Transverse colon (tissue), 4 donors: ENCODE data around the gene RING1. TPM values are rescaled to one million over a fixed set of nuclear protein-coding genes. Genes with fewer than 3 reads are reported as not detected.

Experiments used
- DNase-seq: peaks from one replicate; pipeline ENCODE4 v3.0.0-alpha.2; 2019
- H3K27ac ChIP-seq, 4 donors: fragments of 200-600 bp; sonication (generic); 2 replicates each; pipeline ENCODE4 v1.5.1; 2016 to 2018; ENCODE audit warnings: inconsistent platforms in 4 of 4
- H3K27me3 ChIP-seq: fragments of 200-600 bp; sonication (generic); 2 replicates; pipeline ENCODE4 v1.5.1; 2017; ENCODE audit warnings: inconsistent platforms
- H3K36me3 ChIP-seq, 4 donors: fragments of 200-600 bp; sonication (generic); 2 replicates each; pipeline ENCODE4 v1.5.1; 2017 to 2019; ENCODE audit warnings: inconsistent platforms in 4 of 4
- H3K4me1 ChIP-seq, 4 donors: fragments of 200-600 bp; sonication (generic); 2 replicates each; pipeline ENCODE4 v1.5.1; 2017 to 2020; ENCODE audit warnings: inconsistent platforms in 4 of 4
- H3K4me3 ChIP-seq, 4 donors: fragments of 200-600 bp; sonication (generic); 1 replicate in 1 of 4; 2 replicates in 3 of 4; pipeline versions ENCODE4 v1.5.1 to v1.6.1; 2017 to 2019; ENCODE audit warnings: inconsistent platforms in 4 of 4
- H3K9me3 ChIP-seq, 2 donors: fragments of 200-600 bp; sonication (generic); 2 replicates each; pipeline ENCODE4 v1.5.1; 2017 to 2019; ENCODE audit warnings: inconsistent platforms in 2 of 2
- CTCF ChIP-seq, 5 experiments: fragments of 200-600 bp in 3 of 5; fragments of 450-650 bp in 2 of 5; sonication (generic) in 3 of 5; IDR thresholded peaks; 1 replicate in 2 of 5; 2 replicates in 3 of 5; pipeline ENCODE4 v1.5.1; 2016 to 2017; ENCODE audit warnings: antibody characterized with exemption in 5 of 5, inconsistent platforms in 3 of 5, mild to moderate bottlenecking in 2 of 5, moderate library complexity in 1 of 5
- EP300 ChIP-seq: sonication (generic); formaldehyde crosslinking; IDR thresholded peaks from one replicate; pipeline ENCODE4 v1.6.1; 2017; ENCODE audit warnings: antibody characterized with exemption, low read depth
- POLR2A ChIP-seq: fragments of 450-650 bp; IDR thresholded peaks from one replicate; pipeline ENCODE4 v1.6.1; 2016; ENCODE audit warnings: antibody characterized with exemption, mild to moderate bottlenecking, moderate library complexity
- POLR2AphosphoS5 ChIP-seq, 3 donors: sonication (generic); formaldehyde crosslinking; IDR thresholded peaks; one replicate each; pipeline ENCODE4 v1.6.1; 2016; ENCODE audit warnings: antibody characterized with exemption in 3 of 3
- WGBS, 2 donors: methylation state at CpG; one replicate each; pipeline ENCODE4 v1.1.5; 2018; ENCODE audit warnings: low coverage in 1 of 2; 5-methylcytosine and 5-hydroxymethylcytosine counted together
- in situ Hi-C, 4 donors: fragments of 200-750 bp; cut with MboI; loops; one replicate each; pipeline versions ENCODE4 v1.15.0 to v1.15.1; 2017; ENCODE audit warnings: low sequenced_read_pairs in 3 of 4, low pct_ligation_motif_present in 1 of 4, low pct_unique_long_range_greater_than_20kb in 1 of 4
- intact Hi-C: fragments of 100-400 bp; cut with DNase I; formaldehyde crosslinking; loops from one replicate; pipeline ENCODE4 v1.15.1; 2023; ENCODE audit warnings: low total_unique reads
- small RNA-seq, 4 donors: library from RNA; depleted of rRNA; stranded (forward); fragments of <200 nt; gene quantifications; one replicate each; pipeline ENCODE3, GENCODE V24; 2016
- total RNA-seq, 4 donors: library from RNA; depleted of rRNA; stranded (reverse); fragments of >200 nt; gene quantifications; one replicate each; pipeline ENCODE4 v1.1.0, GENCODE V29; 2016

Gene RING1
- total RNA-seq, 4 donors from 2014 or later, result 10.8 to 29.9 (median 19.9) TPM

GRCh38 chr6:33254591-33254990 is 46.3 kb downstream of the RING1 start:
- Histone ChIP-seq H3K4me1 (peaks cover 8 to 12% (median 11%) of the 10 kb centered on the region in 4 donors), H3K27ac (no peak overlapping the region), H3K9me3 (no peaks in the 10 kb centered on the region), H3K36me3 (no peaks in the 10 kb centered on the region), H3K4me3 (no peak overlapping the region), H3K27me3 (no peaks in the 10 kb centered on the region)
- 94 to 96% methylated on average over 4 of the region's 4 CpGs for WGBS, 2 donors
- DNase-seq, result no peak
- no peak for TF ChIP-seq EP300
- in situ Hi-C loops (no loop called here), intact Hi-C loops (no loop called here)

GRCh38 chr6:33259032-33259431 is 50.7 kb downstream of the RING1 start:
- intact Hi-C loops (no loop called here), in situ Hi-C loops (no loop called here)
- 67 to 90% methylated on average over 1 to 5 of the region's 5 CpGs for WGBS, 2 donors
- H3K27me3 ChIP-seq, result no peaks in the 10 kb centered on the region
- H3K36me3 ChIP-seq, result peaks cover 0 to 10% (median 0%) of the 10 kb centered on the region in 4 donors
- no peaks in the 10 kb centered on the region for H3K4me1 ChIP-seq
- DNase-seq, result no peak
- H3K27ac ChIP-seq, result no peak overlapping the region
- no peak for TF ChIP-seq EP300
- no peak for TF ChIP-seq POLR2A
- no peak for TF ChIP-seq CTCF (IDR thresholded peaks at IDR 0.05)
- no peak for TF ChIP-seq POLR2AphosphoS5 (IDR thresholded peaks at IDR 0.05)
- H3K4me3 ChIP-seq, result no peak overlapping the region
- H3K9me3 ChIP-seq, result no peaks in the 10 kb centered on the region

Small RNA genes within 50 kb of the gene (small RNA-seq; reads per million reads assigned to genes)
- gene MIR219A1, result 1.4 to 6.7 (median 4.0) reads per million in 4 donors
- gene RNY4P10, result 0 to 0.55 (median 0.32) reads per million in 4 donors

Other genes starting within 250 kb of the RING1 start
- 100 to 1,000 TPM; 116 to 612 (median 238) TPM for gene BRD2, start 239.9 kb upstream of the RING1 start, total RNA-seq
- gene HLA-DOA, start 198.9 kb upstream of the RING1 start, total RNA-seq, result 1 to 10 TPM in 3 of 4 donors, under 1 TPM in 1; 0.82 to 7.9 (median 2.6) TPM
- gene HLA-DPA1, start 134.9 kb upstream of the RING1 start, total RNA-seq, result 10 to 100 TPM in 3 of 4 donors, 1 to 10 TPM in 1; 2.2 to 77.8 (median 28.7) TPM
- gene HLA-DPB1, start 132.5 kb upstream of the RING1 start, total RNA-seq, result 10 to 100 TPM in 3 of 4 donors, 1 to 10 TPM in 1; 10.0 to 68.0 (median 40.4) TPM
- gene COL11A2, start 16.0 kb upstream of the RING1 start, total RNA-seq, result under 1 TPM in 3 of 4 donors, not detected in 1; 0.14 to 0.79 (median 0.75) TPM
- 10 to 100 TPM; 26.9 to 31.9 (median 29.4) TPM for gene RXRB, start 7.8 kb upstream of the RING1 start, total RNA-seq
- gene SLC39A7, start 7.6 kb upstream of the RING1 start, total RNA-seq, result 10 to 100 TPM; 38.2 to 99.9 (median 60.5) TPM
- gene HSD17B8, start 3.8 kb upstream of the RING1 start, total RNA-seq, result 10 to 100 TPM; 34.3 to 65.7 (median 43.1) TPM
- gene VPS52, start 63.4 kb downstream of the RING1 start, total RNA-seq, result 10 to 100 TPM; 52.4 to 93.3 (median 63.4) TPM
- 1,000 to 10,000 TPM in 2 of 4 donors, 100 to 1,000 TPM in 2; 773 to 2,238 (median 1,359) TPM for gene RPS18, start 63.6 kb downstream of the RING1 start, total RNA-seq
- 10 to 100 TPM; 39.4 to 49.0 (median 41.8) TPM for gene B3GALT4, start 68.6 kb downstream of the RING1 start, total RNA-seq
- gene WDR46, start 80.7 kb downstream of the RING1 start, total RNA-seq, result 10 to 100 TPM; 25.0 to 87.2 (median 55.8) TPM
- 10 to 100 TPM in 3 of 4 donors, not detected in 1; 23.6 to 39.8 (median 28.1) TPM for gene PFDN6, start 81.1 kb downstream of the RING1 start, total RNA-seq
- 10 to 100 TPM; 21.3 to 70.3 (median 25.8) TPM for gene RGL2, start 90.4 kb downstream of the RING1 start, total RNA-seq
- gene TAPBP, start 105.6 kb downstream of the RING1 start, total RNA-seq, result 100 to 1,000 TPM; 175 to 423 (median 217) TPM
- 10 to 100 TPM; 10.1 to 31.8 (median 17.2) TPM for gene ZBTB22, start 109.2 kb downstream of the RING1 start, total RNA-seq
- gene DAXX, start 114.5 kb downstream of the RING1 start, total RNA-seq, result 100 to 1,000 TPM in 1 of 4 donors, 10 to 100 TPM in 3; 40.7 to 302 (median 52.6) TPM
- 10 to 100 TPM in 1 of 4 donors, 1 to 10 TPM in 3; 2.6 to 51.5 (median 5.8) TPM for gene KIFC1, start 183.3 kb downstream of the RING1 start, total RNA-seq
- gene PHF1, start 202.5 kb downstream of the RING1 start, total RNA-seq, result 100 to 1,000 TPM in 1 of 4 donors, 10 to 100 TPM in 3; 47.8 to 110 (median 48.4) TPM
- gene CUTA, start 209.6 kb downstream of the RING1 start, total RNA-seq, result 100 to 1,000 TPM in 2 of 4 donors, 10 to 100 TPM in 2; 18.9 to 134 (median 91.3) TPM
- gene SYNGAP1, start 211.6 kb downstream of the RING1 start, total RNA-seq, result 10 to 100 TPM in 2 of 4 donors, 1 to 10 TPM in 2; 4.9 to 37.2 (median 11.1) TPM
- 1 to 10 TPM in 2 of 4 donors, not detected in 2; 2.2 to 3.2 TPM for gene ZBTB9, start 246.1 kb downstream of the RING1 start, total RNA-seq